GM12878 (cell line): ENCODE data around the gene MAGEB17.

Source experiments
- BRCA1 ChIP-seq: IDR thresholded peaks from 2 replicates; pipeline ENCODE4 v1.6.1; 2011; ENCODE audit warnings: low read depth, low read length, improper control_type of control experiment
- KAT2A ChIP-seq: conservative IDR thresholded peaks from 2 replicates; pipeline ENCODE4 v1.6.1; 2011; ENCODE audit warnings: low read depth, low read length; ENCODE audit not compliant: control insufficient read depth
- PBX3 ChIP-seq: IDR thresholded peaks from 2 replicates; pipeline ENCODE4 v1.6.1; 2011; ENCODE audit warnings: mild to moderate bottlenecking, low read depth, low read length, moderate library complexity; ENCODE audit not compliant: insufficient replicate concordance

- TF ChIP-seq PBX3 (no peak), BRCA1 (no peak), KAT2A (no peak)
These were observed 8.2 kb downstream of the MAGEB17 start for GRCh38 chrX:16175329-16176061.
